Upper lobe of right lung (tissue), 1 donor: ENCODE results near the gene MYO7B. TPM values are rescaled to one million over a fixed set of nuclear protein-coding genes. Genes with fewer than 3 reads are reported as not detected.

ENCODE experiments used
- ATAC-seq: fragments of 200-7000 bp; cut with Tn5 transposase; one replicate; pipeline ENCODE4 v1.9.1; 2020; ENCODE audit warnings: mild to moderate bottlenecking, moderate library complexity
- DNase-seq: peaks from one replicate; pipeline ENCODE4 v3.0.0-alpha.2; 2020
- H3K27ac ChIP-seq: fragments of 200-600 bp; one replicate; pipeline ENCODE4 v1.8.0; 2022
- H3K27me3 ChIP-seq: fragments of 200-600 bp; one replicate; pipeline ENCODE4 v1.8.0; 2022; ENCODE audit warnings: mild to moderate bottlenecking
- H3K36me3 ChIP-seq: fragments of 200-600 bp; one replicate; pipeline ENCODE4 v1.8.0; 2022
- H3K4me1 ChIP-seq: fragments of 200-600 bp; one replicate; pipeline ENCODE4 v1.8.0; 2022
- H3K4me3 ChIP-seq: fragments of 200-600 bp; one replicate; pipeline ENCODE4 v1.8.0; 2022; ENCODE audit warnings: mild to moderate bottlenecking
- H3K9me3 ChIP-seq: fragments of 200-600 bp; one replicate; pipeline ENCODE4 v1.8.0; 2022
- intact Hi-C: fragments of 100-400 bp; cut with DNase I; formaldehyde crosslinking; loops from one replicate; pipeline ENCODE4 v1.11.0; 2022
- total RNA-seq: library from RNA; stranded (reverse); fragmentation: NEBNext Ultra II Directional; extraction: Animal tissue kit (Norgen Biotek cat#: 25700); gene quantifications from one replicate; pipeline ENCODE4 v1.2.1, GENCODE V29; 2021
- TF ChIP-seq, protein P1 (sequence below): fragments of 200-600 bp; IDR thresholded peaks from one replicate; pipeline ENCODE4 v1.8.0; 2022; ENCODE audit warnings: antibody characterized with exemption
- donor health status: DM: no; HTN: yes; CAD: no; lungs with severe emphysema.

The MYO7B gene
- total RNA-seq, 1 donor from 2014 or later: 2.2 TPM

DNA sequence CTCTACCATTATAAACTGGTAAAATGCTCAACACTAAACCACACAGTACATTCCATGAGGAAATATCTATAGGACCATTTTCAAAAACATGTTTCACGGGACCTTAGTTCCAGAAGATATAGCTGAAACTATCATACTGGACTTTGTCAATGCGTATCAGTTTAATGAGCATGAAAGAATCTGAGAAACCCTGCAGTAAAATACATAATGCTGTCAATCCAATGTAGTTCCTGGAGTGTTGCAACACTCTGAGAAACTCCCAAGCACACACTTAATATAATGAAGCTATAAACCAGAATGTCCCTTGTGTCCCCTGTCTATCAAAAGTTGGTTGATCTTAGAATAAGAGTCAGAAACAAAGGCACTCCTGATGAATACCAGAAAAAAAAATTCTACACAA lies 25.4 kb upstream of the MYO7B start:
- TF ChIP-seq, protein P1, sequence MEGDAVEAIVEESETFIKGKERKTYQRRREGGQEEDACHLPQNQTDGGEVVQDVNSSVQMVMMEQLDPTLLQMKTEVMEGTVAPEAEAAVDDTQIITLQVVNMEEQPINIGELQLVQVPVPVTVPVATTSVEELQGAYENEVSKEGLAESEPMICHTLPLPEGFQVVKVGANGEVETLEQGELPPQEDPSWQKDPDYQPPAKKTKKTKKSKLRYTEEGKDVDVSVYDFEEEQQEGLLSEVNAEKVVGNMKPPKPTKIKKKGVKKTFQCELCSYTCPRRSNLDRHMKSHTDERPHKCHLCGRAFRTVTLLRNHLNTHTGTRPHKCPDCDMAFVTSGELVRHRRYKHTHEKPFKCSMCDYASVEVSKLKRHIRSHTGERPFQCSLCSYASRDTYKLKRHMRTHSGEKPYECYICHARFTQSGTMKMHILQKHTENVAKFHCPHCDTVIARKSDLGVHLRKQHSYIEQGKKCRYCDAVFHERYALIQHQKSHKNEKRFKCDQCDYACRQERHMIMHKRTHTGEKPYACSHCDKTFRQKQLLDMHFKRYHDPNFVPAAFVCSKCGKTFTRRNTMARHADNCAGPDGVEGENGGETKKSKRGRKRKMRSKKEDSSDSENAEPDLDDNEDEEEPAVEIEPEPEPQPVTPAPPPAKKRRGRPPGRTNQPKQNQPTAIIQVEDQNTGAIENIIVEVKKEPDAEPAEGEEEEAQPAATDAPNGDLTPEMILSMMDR: no peak
- peaks cover 38% of the 10 kb centered on the region for H3K4me1 ChIP-seq
- ATAC-seq: no peak

DNA sequence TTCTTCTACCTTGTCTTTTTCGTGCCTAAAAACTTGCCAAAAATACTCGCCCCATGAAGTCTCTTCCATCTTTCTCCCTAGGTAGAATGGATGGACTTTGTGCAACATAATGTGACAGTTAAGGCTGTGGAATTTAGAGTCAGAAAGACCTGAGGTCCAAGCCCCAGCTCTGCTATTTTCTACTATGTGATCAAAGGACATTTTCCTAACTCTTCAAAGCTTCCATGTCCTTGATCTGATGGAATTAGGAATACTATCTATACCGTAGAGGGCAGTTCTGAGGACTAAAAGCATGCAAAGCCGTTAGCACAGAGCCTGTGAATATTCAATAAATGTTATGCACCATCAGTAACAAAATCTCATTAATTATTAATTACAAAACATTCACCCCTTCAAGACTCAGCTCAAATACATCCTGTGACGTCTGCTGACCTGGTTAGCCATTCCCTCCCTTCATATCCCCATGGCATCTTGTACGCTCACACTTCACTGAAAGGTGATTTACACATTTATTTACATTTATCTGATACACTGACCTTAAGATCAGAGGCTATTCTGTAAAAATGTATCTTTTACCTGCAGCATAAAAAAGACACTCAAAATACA lies 24.3 kb upstream of the MYO7B start:
- H3K36me3 ChIP-seq: peaks cover 16% of the 10 kb centered on the region
- ATAC-seq (no peak), DNase-seq (no peak)
- no peaks in the 10 kb centered on the region for H3K27me3 ChIP-seq
- H3K9me3 ChIP-seq: no peaks in the 10 kb centered on the region
- intact Hi-C loops: no loop called here
- H3K4me3 ChIP-seq: no peak overlapping the region
- peaks cover 49% of the 10 kb centered on the region for H3K4me1 ChIP-seq
- TF ChIP-seq, protein P1: no peak
- no peak overlapping the region for H3K27ac ChIP-seq

More for the DNA sequence above, 25.4 kb upstream of the MYO7B start:
- peaks cover 19% of the 10 kb centered on the region for H3K36me3 ChIP-seq
- H3K27me3 ChIP-seq: no peaks in the 10 kb centered on the region
- H3K9me3 ChIP-seq: no peaks in the 10 kb centered on the region
- no peak overlapping the region for H3K4me3 ChIP-seq
- DNase-seq: no peak
- no peak overlapping the region for H3K27ac ChIP-seq
- intact Hi-C loops: no loop called here

DNA sequence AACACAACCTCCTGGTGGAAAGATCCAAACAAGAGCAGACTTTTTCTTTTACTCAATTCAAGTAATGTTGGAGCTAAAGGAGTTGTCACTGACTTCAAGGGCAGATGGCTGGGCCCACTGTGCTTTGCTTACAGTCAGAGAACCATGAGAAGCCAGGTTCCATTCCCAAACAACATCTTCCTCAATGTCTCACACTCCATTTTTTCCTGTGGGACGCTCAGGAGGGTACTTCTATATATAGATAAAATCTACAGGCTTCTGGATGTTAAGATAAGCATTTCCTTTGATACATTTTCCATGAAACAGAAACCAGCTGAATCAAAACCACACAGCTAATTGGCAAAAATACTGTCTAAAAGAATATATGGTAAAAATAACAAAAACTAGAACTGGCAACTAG lies 23.6 kb upstream of the MYO7B start:
- DNase-seq (no peak), ATAC-seq (no peak)
- no peaks in the 10 kb centered on the region for H3K27me3 ChIP-seq
- no peaks in the 10 kb centered on the region for H3K9me3 ChIP-seq
- TF ChIP-seq, protein P1: no peak
- H3K36me3 ChIP-seq: peaks cover 16% of the 10 kb centered on the region
- intact Hi-C loops: no loop called here
- H3K4me3 ChIP-seq: no peak overlapping the region
- peaks cover 46% of the 10 kb centered on the region for H3K4me1 ChIP-seq
- no peak overlapping the region for H3K27ac ChIP-seq

DNA sequence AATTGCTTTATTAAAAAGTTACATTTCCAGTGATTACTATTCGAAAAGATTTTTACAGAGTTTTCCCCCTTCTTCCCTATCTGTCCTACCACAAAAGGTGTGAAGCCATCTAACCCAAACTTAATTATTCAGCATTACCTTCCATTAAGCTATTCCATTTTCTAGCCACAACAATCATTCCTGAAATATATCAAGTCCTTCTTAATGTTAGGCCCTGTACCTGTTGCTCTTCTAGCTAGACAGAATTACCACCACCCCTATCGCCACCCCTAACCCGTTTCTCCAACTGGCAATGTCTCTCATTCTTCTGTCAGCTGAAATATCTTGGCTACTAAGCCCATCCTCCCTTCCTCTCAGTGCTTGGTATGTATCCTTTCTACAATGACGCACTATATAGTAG lies 23.1 kb upstream of the MYO7B start:
- Histone ChIP-seq H3K36me3 (peaks cover 16% of the 10 kb centered on the region), H3K27ac (no peak overlapping the region), H3K4me1 (peaks cover 42% of the 10 kb centered on the region), H3K27me3 (no peaks in the 10 kb centered on the region), H3K9me3 (no peaks in the 10 kb centered on the region), H3K4me3 (no peak overlapping the region)
- intact Hi-C loops: no loop called here
- TF ChIP-seq, protein P1: no peak
- DNase-seq (no peak), ATAC-seq (no peak)

DNA sequence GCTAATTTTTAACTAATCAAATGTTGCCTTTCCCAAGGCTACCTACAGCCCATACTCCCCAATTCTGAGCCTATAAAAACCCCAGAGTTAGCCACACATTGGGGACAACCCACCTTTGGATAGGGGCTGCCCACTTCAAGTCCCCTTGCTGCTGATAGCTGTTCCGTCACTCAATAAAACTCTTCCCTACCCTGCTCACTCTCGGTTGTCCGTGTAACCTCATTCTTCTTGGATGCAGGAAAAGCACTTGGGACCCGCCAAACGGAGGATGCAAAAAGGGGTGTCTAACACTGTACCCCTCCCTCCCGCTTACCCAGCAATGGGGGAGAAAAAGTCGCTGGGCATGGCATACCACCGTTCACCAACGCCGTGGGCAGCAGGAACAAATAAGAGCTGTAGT lies 21.4 kb upstream of the MYO7B start:
- Histone ChIP-seq H3K9me3 (no peaks in the 10 kb centered on the region), H3K36me3 (peaks cover 30% of the 10 kb centered on the region), H3K4me3 (no peak overlapping the region), H3K27ac (no peak overlapping the region), H3K27me3 (no peaks in the 10 kb centered on the region), H3K4me1 (peaks cover 25% of the 10 kb centered on the region)
- TF ChIP-seq, protein P1: no peak
- DNase-seq (no peak), ATAC-seq (no peak)
- intact Hi-C loops: no loop called here

DNA sequence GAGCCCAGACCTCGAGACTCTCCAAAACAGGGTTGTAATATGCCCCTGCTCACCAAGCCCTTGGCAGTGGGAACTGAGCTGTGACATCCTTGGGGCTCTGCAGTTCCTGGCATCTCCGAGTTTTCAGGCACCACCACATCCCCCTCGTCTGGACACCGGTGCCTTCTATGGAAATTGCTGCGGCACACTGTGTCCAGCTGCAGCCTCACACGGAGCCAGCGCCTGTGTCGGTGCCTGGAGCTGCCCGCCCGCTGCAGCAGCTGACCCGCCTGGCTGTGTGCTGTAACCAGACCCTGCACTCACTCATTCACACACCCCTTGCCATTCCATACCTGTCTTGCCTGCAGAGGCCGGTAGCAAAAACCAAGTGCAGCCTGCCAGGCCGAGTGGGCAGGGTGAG lies 21.0 kb upstream of the MYO7B start:
- ATAC-seq (no peak), DNase-seq (no peak)
- Histone ChIP-seq H3K27me3 (no peaks in the 10 kb centered on the region), H3K27ac (no peak overlapping the region), H3K9me3 (no peaks in the 10 kb centered on the region), H3K4me3 (no peak overlapping the region), H3K36me3 (peaks cover 31% of the 10 kb centered on the region), H3K4me1 (peaks cover 21% of the 10 kb centered on the region)
- TF ChIP-seq, protein P1: no peak
- intact Hi-C loops: no loop called here
